ENCODE measurements around the gene WNK2.

WNK2 gene

GRCh38 chr9:93297659-93298497 lies 113.9 kb downstream of the WNK2 start:
- peak; percentile 80 for DNase-seq

DNA sequence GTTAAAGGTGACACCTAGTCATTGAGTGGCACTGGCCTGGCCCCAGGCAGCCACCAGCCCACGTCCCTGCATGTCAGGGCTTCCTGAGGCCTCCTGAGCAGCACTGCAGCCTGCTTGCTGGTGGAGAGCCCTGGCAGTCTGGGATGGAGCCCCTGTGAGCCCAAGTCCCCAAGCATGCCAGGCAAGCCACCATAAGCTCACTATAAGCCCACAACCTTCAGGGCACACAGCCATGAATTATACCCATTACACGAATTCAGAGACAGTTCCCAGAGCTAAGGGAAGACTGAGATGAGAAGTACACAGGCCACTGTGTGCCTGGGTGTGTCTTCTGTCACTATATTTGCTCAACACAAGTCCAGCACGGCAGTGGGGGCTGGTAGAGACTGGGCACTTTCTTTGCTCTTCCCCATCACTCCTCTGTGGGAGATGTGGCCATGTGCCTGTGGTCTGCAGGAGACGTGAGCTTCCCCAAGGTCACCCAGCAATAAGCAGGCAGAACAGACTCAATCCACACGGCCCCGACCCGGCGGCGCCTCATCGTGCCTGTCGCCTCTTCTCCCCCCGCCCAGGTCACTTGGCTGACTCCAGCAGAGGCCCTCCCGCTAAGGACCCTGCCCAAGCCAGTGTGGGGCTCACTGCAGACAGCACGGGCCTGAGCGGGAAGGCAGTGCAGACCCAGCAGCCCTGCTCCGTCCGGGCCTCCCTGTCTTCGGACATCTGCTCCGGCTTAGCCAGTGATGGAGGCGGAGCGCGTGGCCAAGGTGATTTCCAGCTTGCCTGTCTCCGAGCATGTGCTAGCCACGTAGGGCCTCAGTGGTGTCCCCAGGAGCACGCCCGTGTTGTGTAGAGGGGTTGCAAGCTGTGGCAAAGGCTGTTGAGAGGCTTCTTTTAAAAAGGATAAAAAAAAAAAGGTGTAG lies 114.8 kb downstream of the WNK2 start:
- no peak for DNase-seq

DNA sequence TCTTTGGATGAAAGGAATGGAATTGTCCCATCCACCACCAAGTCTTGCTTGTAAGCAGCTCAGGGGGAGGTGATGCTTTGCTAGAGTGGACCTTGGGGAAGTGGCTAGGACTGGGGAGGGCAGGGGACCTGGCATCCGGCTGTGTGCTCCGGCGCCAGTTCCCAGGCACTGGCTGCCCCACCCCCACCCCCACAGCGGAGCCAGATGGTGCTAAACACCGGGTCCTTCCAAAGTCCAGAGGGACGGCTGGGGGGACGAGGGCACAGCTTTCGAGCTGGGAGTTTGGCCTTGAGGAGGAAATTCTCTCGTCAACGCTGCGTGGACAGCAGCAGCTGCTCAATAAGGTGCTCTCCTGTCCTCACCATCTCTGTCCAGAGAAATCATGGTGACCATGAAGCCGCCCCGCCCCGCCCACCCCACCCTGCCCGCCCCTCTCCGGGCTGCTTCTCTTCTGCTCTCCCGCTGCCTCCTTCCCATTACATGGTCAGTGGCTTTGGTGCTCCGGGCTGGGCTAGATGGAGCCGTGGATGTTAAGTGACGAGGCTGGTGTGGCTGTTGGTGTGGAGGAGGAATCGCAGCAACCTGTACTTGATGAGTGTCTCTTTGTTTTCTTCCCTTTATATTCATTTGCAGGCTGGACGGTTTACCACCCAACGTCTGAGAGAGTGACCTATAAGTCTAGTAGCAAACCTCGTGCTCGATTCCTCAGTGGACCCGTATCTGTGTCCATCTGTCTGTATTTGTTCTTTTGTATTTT lies 115.7 kb downstream of the WNK2 start:
- DNase-seq = no peak

DNA sequence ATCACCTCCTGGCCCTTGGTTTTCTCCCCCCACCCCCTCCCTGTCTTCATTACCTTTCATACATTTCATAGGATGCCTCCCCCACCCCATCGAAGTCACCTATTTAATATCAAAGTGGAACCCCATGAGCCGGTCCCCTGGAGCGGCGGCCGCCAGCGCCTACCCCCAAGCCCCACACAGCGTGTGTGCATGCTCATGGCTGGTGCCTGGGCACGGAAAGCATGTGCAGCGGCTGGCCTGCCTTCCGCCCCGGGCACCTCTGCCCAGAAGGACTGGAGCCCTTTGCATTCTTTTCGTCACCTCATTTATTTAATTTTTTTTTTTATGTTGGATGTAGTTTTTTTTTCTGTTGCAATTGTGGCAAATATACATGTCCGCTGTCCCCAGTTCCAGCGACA lies 116.2 kb downstream of the WNK2 start:
- no peak for DNase-seq

DNA sequence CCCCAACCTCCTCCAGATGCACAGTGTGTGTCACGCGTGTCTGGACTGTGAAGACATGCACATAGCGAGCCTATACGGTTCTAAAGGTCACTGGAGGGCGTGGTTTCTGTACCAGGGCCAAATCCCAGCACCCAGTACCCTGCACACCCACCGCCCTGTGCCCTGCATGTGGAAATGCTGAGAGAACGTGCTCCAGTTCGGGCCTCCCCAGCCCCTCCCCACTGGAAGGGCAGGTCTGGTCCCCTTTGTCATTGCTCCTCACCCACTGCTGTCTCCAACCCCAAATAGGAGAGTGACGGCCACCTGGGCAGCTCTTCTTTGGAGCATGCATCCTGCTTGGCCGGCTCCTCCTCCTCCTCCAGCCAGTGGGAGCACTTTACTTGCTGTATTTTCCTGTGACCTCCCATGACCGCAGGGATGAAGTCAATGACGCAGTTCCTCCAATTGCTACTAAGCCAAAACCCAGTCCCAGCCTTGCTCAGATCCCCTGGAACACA lies 116.7 kb downstream of the WNK2 start:
- DNase-seq = no peak

- no peak for DNase-seq
Observed at GRCh38 chr9:93301291-93301811, 117.4 kb downstream of the WNK2 start.

DNA sequence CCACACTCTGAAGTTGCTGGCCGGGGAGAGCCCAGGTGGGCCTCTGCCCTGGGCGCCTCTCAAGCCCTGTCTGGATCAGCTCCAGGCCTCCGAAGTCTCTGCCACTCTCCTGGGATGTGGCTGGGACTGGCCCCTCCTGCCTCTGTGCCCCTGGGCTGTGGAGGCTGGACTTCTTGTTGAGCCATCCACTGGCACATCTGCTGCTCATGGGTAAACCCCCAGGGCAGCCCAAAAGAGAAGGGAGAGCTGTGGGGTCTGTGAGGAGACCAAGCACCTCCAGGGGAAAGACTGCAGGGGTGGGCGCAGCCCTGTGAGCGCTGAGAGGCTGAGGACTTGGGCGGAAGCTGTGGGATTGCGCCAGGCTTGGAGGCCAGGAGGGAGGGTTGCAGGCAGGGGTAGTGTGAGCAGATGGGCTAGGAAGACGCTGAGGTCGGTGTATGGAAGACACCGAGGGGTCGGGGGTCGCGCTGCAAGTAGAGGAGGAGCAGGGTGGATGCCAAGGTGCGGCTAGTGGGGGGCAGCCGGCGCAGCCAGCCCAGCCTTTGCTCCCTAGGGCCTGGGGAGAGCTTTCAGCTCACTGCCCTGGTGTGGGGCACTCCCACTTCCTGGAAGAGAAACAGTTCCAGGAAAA lies 118.1 kb downstream of the WNK2 start:
- DNase-seq = no peak

GRCh38 chr9:93302586-93303257 lies 118.8 kb downstream of the WNK2 start:
- DNase-seq = peak; percentile 65

- DNase-seq = no peak
Observed at GRCh38 chr9:93303258-93303771, 119.4 kb downstream of the WNK2 start.

DNA sequence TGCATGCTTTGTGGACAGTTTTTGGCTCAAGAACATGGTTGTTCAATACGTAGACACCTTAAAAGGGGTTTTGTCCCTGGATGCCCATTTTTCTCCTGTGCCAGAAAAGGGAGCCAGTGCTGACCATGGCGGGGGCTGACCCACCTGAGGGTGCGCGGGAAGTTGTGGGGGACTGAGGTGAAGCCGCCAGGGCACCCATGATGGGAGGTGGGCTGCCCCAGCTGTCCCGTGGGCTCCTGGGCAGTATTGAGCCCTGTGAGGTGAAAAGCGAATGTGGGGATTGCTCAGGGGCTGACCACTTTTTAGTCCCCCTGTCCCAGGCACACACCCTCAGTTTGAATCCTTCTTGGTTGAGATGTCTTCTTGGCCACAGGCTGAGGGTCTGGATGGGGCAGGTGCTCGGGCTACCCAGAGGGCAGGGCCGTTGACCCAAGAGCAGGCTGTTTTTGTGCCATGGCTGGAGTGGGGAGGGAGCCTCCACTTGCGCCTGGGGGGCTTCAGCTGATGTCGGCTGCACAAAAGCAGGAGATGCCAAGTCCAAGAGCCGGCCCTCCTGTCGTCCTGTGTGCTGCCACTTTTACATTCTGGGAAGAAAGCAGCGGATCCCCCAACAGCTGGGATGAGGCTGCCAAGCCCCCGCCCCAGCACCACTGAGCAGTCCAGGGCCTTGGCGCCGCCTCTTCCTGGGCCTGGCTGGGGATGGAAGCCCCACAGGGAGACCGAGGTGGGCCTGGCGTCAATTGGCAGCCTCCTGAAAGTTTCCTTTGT lies 120.1 kb downstream of the WNK2 start:
- no peak for DNase-seq

- DNase-seq = no peak
Observed at GRCh38 chr9:93304574-93305496, 120.9 kb downstream of the WNK2 start.

DNA sequence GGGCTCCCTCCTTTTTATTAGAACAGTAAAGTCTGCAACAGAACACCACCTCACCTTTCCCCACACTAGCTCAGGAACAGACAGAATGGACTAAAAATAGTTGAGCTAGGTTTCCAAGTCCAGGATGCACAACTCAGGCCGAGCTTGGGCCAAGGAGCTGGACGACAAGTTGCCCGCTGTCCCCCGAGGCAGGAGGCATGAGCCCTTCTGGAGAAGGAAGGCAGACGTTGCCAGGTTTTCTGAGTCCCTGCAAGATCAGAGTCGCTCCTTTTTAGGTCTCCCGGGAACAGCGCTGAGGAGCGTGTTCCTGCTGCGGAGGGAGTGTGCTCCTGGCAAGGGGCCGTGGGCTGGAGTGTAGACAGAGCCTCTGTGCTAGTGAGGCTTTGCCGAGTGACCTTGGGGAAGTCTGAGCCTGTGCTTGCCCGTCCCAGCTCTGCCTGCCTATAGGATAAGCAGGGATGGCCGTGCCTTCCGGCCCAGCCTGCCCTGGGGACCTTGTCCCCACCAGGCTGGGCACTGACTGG lies 121.6 kb downstream of the WNK2 start:
- no peak for DNase-seq

DNA sequence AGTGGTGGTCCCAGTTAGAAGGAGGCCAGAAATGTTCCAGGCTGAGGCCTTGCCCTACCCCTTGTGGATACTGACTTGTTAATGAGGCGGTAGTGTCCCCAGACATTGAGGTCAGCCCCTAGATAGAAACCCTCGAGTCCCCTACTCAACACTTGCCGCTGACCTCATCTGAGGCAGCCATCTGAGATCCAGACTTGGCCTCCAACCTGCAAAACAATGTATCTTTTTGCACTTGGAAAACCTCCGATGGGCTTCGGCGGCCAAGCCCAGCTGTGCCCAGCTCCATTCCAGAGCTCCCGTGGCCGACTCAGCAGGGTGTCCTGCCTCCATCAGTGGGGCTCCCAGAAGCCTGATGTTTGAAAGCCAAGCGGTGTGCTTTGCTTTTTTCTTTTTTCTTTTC lies 122.1 kb downstream of the WNK2 start:
- no peak for DNase-seq

DNA sequence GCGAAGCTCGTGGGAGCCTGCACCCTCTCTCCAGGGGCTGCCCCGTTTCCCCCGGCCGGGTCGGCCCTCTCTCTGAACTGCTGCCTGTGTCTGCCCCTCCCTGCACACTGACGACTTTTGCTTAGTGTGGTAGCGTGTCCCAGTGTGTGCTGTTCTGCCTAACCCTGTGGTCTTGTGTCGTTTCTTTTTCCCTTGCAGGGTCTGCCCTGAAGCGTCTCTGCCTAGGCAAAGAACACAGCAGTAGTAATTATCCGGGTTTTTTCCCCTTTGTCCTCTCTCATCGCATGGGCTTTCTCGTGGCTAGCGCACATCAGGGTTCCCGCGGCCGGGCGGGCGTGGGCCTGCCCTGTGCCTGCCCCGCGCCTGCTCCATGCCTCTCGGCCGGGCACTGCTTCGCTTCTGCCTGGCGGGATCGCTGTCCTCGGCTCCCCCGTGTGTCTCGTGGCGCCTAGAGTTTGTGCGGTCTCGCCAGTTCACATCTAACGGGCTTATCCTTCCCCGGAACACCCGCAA lies 122.7 kb downstream of the WNK2 start:
- no peak for DNase-seq

GRCh38 chr9:93307468-93308157 lies 123.7 kb downstream of the WNK2 start:
- DNase-seq = no peak

- no peak for DNase-seq
Observed at GRCh38 chr9:93308158-93308602, 124.2 kb downstream of the WNK2 start.

- no peak for DNase-seq
Observed at GRCh38 chr9:93308676-93309075, 124.7 kb downstream of the WNK2 start.

DNA sequence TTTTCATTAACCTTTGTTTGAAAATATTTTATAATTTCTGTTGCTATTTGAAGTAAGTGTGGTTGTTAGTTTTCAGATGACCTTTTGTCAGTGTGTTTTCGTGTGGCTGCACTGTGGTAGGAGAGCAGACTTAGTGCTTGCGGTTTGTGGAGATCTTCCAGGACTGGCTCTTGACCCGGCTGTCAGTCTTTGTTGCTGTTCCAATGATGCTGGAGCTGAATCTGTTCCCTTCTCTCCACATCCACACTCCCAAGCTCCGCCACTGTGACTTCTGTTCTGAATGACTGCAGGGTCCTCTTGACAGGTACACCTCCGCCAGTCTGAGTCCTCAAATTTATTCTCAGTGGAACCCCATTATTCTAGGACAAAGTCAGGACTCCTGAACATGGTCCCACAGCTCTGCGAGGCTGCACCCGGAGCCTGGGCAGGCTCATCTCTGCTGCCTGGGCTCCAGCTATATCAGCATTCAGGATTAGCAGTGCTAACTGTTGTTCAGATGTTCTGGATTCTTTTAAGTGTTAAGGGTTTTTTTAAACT lies 126.0 kb downstream of the WNK2 start:
- DNase-seq = no peak
